Activated T-helper 17 cell treated with anti-CD3 and anti-CD28 coated beads, Interleukin-2, amount 50 U/mL, for 72 hours (primary cell): ENCODE measurements around the gene ZNF148. TPM values are rescaled to one million over a fixed set of nuclear protein-coding genes. Genes with fewer than 3 reads are reported as not detected.
"Not testable (repeated sequence)": the region's sequence is repeated elsewhere in the genome, so short reads cannot be mapped to it uniquely, and the experiment has no call there.

Source experiments
- ATAC-seq: fragments of 150-1000 bp; cut with Tn5 transposase; replicated peaks from 2 replicates; pipeline ENCODE4 v1.10.0; 2021; ENCODE audit warnings: mild to moderate bottlenecking, moderate library complexity
- H3K27ac Mint-ChIP-seq: one replicate; pipeline ENCODE4 v1.8.0; 2022; ENCODE audit warnings: mixed read lengths
- H3K27me3 Mint-ChIP-seq: one replicate; pipeline ENCODE4 v1.8.0; 2022; ENCODE audit warnings: mixed read lengths
- H3K36me3 Mint-ChIP-seq: one replicate; pipeline ENCODE4 v1.8.0; 2022; ENCODE audit warnings: low read depth, mild to moderate bottlenecking, mixed read lengths
- H3K4me1 Mint-ChIP-seq: one replicate; pipeline ENCODE4 v1.8.0; 2022; ENCODE audit warnings: mixed read lengths
- H3K4me3 Mint-ChIP-seq: one replicate; pipeline ENCODE4 v1.8.0; 2022; ENCODE audit warnings: mild to moderate bottlenecking, mixed read lengths
- H3K9me3 Mint-ChIP-seq: one replicate; pipeline ENCODE4 v1.8.0; 2022; ENCODE audit warnings: mixed read lengths
- total RNA-seq, 2 donors: library from RNA; stranded (reverse); gene quantifications; one replicate each; pipeline ENCODE4 v1.2.3, GENCODE V29; 2022

The ZNF148 gene, protein sequence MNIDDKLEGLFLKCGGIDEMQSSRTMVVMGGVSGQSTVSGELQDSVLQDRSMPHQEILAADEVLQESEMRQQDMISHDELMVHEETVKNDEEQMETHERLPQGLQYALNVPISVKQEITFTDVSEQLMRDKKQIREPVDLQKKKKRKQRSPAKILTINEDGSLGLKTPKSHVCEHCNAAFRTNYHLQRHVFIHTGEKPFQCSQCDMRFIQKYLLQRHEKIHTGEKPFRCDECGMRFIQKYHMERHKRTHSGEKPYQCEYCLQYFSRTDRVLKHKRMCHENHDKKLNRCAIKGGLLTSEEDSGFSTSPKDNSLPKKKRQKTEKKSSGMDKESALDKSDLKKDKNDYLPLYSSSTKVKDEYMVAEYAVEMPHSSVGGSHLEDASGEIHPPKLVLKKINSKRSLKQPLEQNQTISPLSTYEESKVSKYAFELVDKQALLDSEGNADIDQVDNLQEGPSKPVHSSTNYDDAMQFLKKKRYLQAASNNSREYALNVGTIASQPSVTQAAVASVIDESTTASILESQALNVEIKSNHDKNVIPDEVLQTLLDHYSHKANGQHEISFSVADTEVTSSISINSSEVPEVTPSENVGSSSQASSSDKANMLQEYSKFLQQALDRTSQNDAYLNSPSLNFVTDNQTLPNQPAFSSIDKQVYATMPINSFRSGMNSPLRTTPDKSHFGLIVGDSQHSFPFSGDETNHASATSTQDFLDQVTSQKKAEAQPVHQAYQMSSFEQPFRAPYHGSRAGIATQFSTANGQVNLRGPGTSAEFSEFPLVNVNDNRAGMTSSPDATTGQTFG
- total RNA-seq, result 10 to 100 TPM; 38.1 to 60.2 TPM

DNA sequence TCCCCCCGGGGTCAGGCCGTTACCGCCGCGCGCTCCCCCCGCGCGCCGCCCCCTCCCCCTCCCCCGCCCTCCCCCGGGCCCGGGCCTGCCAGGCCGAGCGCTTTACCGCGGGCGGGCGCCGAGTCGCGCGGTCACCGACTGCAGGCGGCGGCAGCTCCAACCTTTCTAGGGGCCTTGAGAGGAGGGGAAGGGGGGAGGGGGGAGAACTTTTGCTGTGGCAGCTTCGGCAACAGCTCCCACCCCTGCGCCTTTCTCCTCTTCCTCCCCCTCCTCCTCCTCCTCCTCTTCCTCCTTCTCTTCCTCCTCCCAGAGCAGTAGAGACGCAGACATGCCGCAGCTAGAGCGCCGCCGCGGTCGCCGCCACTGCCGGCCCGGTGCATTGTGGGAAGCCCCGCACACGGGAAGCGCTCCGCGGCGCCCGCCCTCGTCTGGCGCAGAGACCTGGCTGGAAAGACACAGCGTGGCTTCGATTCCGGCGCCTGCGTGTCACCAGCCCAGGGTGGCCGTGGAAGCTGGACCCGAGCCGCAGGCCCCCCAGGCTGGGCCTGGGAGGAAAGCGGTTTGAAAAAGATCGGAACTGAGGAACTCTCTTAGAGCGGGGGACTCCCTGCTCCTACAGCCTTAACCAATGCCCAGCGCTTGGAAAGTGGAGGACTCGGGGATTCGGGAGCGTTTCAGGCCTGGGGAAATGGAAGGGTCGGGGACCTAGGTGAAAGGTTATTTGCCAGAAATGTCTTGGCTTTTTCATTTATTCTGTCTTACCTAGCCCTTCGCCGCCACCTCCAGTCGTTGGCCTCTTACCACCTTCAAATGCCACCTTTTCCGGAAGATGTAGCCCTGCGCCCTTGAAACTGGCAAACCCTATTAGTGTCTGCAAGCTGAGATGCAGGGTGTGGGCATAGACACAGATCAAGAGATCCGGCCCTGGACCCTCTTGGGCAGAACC, at the start of gene ZNF148:
TSS of gene ZNF148 (minus strand) at position 330 of the 946 bp plus-strand sequence. CDS start 61,685 bp downstream, outside the sequence.
- Mint-ChIP-seq H3K36me3 (peaks cover 33% of the 10 kb centered on the region), H3K27ac (peak within 1 kb of the TSS; percentile 91), H3K4me3 (peak within 1 kb of the TSS; percentile 93), H3K27me3 (no peaks in the 10 kb centered on the region), H3K9me3 (no peaks in the 10 kb centered on the region), H3K4me1 (peaks cover 23% of the 10 kb centered on the region)
- ATAC-seq, result peak; percentile 98

DNA sequence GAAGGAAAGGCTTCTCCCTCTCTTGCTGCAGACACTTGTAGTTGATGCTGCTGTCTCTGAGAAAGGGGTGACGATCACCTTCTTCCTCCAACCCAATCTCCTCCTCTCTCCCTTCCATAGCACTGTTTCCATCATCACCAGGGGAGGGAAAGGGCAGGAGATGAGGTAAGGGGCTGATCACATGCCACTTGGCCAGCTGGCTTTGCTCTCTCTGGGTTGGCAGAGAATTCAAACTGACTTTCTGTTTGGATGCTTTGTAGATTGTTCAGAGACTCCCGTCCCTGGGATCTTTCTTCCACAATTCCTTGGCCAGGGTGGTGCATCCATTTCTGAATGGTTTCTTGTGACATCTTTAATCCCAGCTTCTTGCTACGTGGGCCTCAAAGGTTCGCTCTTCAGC, 43.2 kb upstream of the ZNF148 start:
- no peaks in the 10 kb centered on the region for H3K36me3 Mint-ChIP-seq

DNA sequence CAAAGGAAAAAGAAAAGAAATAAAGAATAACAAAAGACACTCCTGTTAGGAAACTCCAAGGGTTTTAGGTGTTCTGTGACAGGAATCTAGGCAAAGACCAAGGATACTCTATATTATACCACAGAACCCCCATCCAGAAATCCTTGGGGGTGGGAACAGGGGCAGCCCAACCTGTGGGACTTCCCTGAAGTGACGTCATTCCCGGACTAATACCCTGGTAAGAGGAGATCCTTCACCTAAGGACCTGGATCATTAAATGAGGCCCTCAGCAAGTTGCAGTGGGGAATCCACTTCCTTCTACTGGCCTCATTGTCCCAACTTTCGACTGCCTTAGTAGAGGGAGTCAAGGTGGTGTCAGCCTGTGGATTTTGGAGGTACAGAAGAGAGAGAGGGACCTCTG, 41.1 kb upstream of the ZNF148 start:
- peaks cover 10% of the 10 kb centered on the region for H3K27me3 Mint-ChIP-seq
- no peaks in the 10 kb centered on the region for H3K36me3 Mint-ChIP-seq

More for the DNA sequence above, 43.2 kb upstream of the ZNF148 start:
- no peak for ATAC-seq
- Mint-ChIP-seq H3K4me1 (no peaks in the 10 kb centered on the region), H3K27me3 (no peaks in the 10 kb centered on the region), H3K9me3 (no peaks in the 10 kb centered on the region), H3K27ac (no peak overlapping the region), H3K4me3 (no peak overlapping the region)

DNA sequence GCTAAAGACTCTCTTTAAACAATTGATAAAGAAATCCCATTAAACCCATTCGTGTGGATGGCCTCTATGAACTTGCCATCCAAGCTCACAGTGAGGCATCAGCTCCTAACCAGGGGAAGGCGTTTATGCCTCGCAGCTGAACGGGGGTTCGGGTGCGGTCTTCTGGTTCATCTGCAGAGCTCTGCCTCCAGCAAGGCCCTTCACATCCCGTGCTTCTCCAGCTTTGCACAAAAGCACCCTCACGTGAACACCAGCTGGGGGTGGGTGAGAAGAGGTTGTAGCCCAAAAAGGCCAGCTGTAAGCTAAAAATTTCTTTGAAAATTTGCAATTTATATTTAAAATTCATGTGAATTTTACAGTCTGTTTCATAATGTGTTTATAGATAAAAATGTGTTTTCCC, 39.5 kb upstream of the ZNF148 start:
- Mint-ChIP-seq H3K4me3 (no peak overlapping the region), H3K27me3 (peaks cover 21% of the 10 kb centered on the region), H3K9me3 (no peaks in the 10 kb centered on the region), H3K4me1 (no peaks in the 10 kb centered on the region), H3K27ac (no peak overlapping the region), H3K36me3 (no peaks in the 10 kb centered on the region)
- ATAC-seq, result no peak

More for the DNA sequence above, 41.1 kb upstream of the ZNF148 start:
- no peak for ATAC-seq
- Mint-ChIP-seq H3K9me3 (no peaks in the 10 kb centered on the region), H3K27ac (no peak overlapping the region), H3K4me3 (no peak overlapping the region), H3K4me1 (no peaks in the 10 kb centered on the region)

DNA sequence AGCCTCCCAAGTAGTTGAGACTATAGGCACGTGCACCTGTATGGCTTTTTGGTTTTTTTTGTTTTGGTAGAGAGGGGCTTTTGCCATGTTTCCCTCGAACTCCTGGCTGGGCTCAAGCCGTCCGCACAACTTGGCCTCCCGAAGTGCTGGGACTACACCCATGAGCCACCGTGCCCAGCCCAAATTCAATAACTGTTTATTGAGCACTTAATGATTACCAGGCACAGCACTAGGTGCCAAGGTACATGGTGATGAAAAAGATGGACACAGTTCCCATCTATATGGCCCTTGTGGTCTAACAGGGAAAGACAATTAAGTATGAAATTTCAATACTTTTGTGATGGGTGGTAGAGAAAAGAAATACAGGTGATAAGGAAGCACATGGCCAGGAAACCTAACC, 35.8 kb upstream of the ZNF148 start:
- H3K36me3 Mint-ChIP-seq, result no peaks in the 10 kb centered on the region
- ATAC-seq, result no peak
- H3K9me3 Mint-ChIP-seq, result no peaks in the 10 kb centered on the region
- H3K4me1 Mint-ChIP-seq, result peaks cover 4% of the 10 kb centered on the region
- H3K27ac Mint-ChIP-seq, result no peak overlapping the region
- no peak overlapping the region for H3K4me3 Mint-ChIP-seq
- H3K27me3 Mint-ChIP-seq, result peaks cover 34% of the 10 kb centered on the region

DNA sequence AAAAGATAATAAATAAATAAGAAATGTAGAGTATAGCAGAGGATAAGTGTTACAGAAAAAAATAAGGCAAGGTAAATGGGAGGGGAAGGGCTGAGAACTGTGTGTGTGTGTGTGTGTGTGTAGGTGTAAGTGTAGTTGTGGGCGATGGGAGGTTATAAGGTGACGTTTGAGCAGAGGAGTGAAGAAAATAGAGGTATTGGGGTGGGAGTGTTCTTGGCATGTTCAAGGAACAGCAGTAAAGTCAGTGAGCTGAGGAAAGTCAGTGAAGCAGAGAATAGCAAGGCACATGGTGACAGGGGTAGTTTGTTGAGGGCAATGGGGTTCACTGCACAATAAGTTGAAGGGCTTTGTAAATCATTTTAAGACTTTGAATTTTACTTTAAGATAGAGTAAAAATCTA, 30.9 kb upstream of the ZNF148 start:
- Mint-ChIP-seq H3K9me3 (peaks cover 5% of the 10 kb centered on the region), H3K4me1 (peaks cover 5% of the 10 kb centered on the region), H3K36me3 (no peaks in the 10 kb centered on the region), H3K27me3 (peaks cover 27% of the 10 kb centered on the region), H3K4me3 (no peak overlapping the region), H3K27ac (no peak overlapping the region)
- ATAC-seq, result no peak

DNA sequence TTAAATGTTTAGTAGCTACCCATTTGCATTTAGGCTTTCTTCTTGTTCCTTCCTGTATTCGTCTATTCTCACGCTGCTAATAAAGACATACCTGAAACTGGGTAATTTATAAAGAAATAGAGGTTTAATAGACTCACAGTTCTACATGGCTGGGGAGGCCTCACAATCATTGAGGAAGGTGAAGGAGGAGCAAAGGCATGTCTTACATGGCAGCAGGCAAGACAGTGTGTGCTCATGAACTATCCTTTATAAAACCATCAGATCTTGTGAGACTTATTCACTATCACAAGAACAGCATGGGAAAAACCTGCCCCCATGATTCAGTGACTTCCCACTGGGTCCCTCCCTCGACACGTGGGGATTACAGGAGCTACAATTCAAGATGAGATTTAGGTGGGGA, 30.4 kb upstream of the ZNF148 start:
- not testable (repeated sequence) for H3K4me1 Mint-ChIP-seq, H3K36me3 Mint-ChIP-seq, H3K4me3 Mint-ChIP-seq, ATAC-seq, H3K9me3 Mint-ChIP-seq, H3K27ac Mint-ChIP-seq
- H3K27me3 Mint-ChIP-seq, result peaks cover 25% of the 10 kb centered on the region

DNA sequence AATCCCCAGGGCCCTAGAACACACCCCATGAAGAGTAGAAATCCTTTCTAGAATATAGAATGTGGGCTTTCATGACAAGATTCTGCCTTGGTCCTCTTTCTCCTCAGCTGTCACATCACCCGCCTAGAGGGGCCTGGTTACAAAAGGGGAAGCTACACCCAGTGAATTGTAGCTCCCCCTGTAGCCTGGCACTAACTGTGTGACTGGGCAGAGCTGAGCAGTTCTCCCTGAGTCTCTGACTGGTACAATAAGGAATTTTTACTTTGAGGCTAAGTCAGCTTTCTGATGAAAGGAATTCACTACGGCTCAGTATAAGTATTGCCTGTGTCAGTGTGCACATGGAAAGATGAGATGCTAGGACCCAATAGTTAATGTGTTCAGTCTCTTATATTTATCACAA, 28.7 kb upstream of the ZNF148 start:
- Mint-ChIP-seq H3K4me3 (no peak overlapping the region), H3K9me3 (peaks cover 5% of the 10 kb centered on the region), H3K36me3 (no peaks in the 10 kb centered on the region), H3K27me3 (peaks cover 10% of the 10 kb centered on the region), H3K27ac (no peak overlapping the region), H3K4me1 (peaks cover 5% of the 10 kb centered on the region)
- ATAC-seq, result no peak

DNA sequence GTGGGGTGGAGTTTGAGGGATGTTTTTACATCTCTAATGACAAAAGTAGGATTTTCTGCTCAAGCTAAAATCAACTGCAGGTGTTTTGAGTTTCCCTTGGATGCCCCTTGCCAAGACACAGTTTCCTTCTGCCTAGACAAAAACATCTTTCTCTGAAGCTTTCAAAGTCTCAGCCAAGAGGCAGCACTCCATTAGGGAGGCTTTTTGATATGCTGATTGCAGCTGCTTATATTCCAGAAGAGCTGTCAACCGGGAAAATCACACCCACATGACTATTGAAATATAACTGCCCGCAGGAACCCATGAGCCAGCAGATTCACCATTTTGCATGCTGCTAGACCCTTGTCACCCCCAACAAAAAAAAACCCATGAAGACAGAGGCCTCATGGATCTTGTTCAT, 27.5 kb upstream of the ZNF148 start:
- H3K27ac Mint-ChIP-seq, result no peak overlapping the region
- peaks cover 5% of the 10 kb centered on the region for H3K4me1 Mint-ChIP-seq
- peaks cover 15% of the 10 kb centered on the region for H3K27me3 Mint-ChIP-seq
- H3K36me3 Mint-ChIP-seq, result no peaks in the 10 kb centered on the region
- ATAC-seq, result no peak
- peaks cover 5% of the 10 kb centered on the region for H3K9me3 Mint-ChIP-seq
- H3K4me3 Mint-ChIP-seq, result no peak overlapping the region

DNA sequence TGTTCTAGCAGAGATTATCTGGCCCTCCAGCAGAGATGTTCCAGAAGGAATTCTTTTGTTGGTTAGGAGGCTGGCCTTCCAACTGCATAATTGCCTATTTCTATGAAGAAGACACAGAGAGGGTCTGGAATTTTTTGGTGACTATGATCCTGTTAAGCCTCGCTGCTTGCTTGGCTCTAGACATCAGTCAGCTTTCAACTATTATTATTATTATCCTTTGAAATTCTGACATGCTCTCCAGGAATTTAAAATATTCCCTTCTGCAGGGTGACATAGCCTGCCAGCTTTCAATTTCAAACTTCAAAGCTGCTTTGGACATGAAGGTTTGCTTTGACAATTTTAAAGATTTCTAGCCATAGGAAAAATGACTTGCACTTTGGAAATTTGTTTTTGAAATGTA, 26.3 kb upstream of the ZNF148 start:
- Mint-ChIP-seq H3K27ac (no peak overlapping the region), H3K27me3 (peaks cover 21% of the 10 kb centered on the region), H3K4me1 (peaks cover 5% of the 10 kb centered on the region), H3K36me3 (no peaks in the 10 kb centered on the region), H3K9me3 (peaks cover 5% of the 10 kb centered on the region), H3K4me3 (no peak overlapping the region)
- no peak for ATAC-seq

DNA sequence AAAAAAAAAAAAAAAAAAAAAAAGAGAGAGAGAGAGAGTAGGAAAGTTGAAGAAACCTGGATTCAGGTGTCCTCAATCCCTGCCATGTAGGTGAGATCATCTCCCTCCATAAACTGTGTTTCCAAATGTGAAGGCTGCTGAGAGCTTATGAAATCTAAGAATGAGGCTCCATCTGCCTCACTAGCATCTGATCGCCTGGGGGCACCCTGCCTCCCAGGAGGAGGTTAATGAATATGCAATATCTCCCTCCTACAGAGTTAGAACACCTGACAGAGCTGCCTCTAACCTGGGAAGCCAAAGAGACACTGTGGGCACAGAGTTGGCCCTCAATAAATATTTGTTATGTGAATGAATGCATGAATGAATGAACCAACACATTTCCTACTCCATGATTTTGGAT, 23.8 kb upstream of the ZNF148 start:
- ATAC-seq, result no peak
- no peaks in the 10 kb centered on the region for H3K9me3 Mint-ChIP-seq
- H3K27ac Mint-ChIP-seq, result no peak overlapping the region
- H3K27me3 Mint-ChIP-seq, result peaks cover 30% of the 10 kb centered on the region
- H3K4me1 Mint-ChIP-seq, result no peaks in the 10 kb centered on the region
- H3K4me3 Mint-ChIP-seq, result no peak overlapping the region
- no peaks in the 10 kb centered on the region for H3K36me3 Mint-ChIP-seq

DNA sequence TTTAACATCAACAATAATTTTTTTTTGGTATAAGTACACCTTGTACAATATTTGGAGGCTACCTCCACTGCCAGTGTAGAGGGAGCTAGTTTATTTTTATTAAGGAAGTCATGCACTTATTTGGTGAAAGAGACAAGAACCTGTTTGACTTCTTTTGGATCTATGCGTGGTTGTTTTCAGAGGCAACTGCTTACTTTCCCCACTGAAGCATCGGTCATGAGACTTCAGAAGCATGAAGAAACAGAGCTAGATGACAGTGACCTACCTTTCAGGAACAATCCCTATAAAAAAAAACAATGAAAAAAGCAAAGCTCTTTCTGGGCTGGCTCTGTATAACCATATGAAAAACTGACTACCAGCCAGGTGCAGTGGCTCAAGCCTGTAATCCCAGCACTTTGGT, 20.0 kb upstream of the ZNF148 start:
- Mint-ChIP-seq H3K4me1 (no peaks in the 10 kb centered on the region), H3K27me3 (peaks cover 32% of the 10 kb centered on the region), H3K36me3 (no peaks in the 10 kb centered on the region), H3K27ac (no peak overlapping the region), H3K9me3 (no peaks in the 10 kb centered on the region), H3K4me3 (no peak overlapping the region)
- ATAC-seq, result no peak

DNA sequence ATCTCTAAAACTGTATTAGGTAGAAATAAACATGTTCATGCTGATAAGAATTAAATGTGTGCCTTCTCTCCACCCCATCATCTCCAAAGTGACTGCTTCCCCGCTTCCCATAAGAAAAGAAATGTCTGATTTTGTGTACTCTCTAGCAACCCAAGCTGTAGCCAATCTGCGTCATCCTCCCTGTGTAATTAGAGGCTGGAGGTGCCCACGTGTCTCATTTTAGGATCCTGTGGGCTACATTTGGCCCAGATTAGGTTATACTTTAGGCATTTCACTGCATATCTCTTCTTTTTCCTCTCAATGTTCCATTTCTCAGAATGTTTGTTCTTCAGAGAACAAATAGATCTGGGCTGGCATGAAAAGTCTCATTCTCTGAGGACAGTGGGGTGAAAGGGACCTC, 19.3 kb upstream of the ZNF148 start:
- no peaks in the 10 kb centered on the region for H3K9me3 Mint-ChIP-seq
- H3K4me1 Mint-ChIP-seq, result peaks cover 4% of the 10 kb centered on the region
- ATAC-seq, result no peak
- H3K27me3 Mint-ChIP-seq, result peaks cover 32% of the 10 kb centered on the region
- no peak overlapping the region for H3K27ac Mint-ChIP-seq
- no peak overlapping the region for H3K4me3 Mint-ChIP-seq
- no peaks in the 10 kb centered on the region for H3K36me3 Mint-ChIP-seq

DNA sequence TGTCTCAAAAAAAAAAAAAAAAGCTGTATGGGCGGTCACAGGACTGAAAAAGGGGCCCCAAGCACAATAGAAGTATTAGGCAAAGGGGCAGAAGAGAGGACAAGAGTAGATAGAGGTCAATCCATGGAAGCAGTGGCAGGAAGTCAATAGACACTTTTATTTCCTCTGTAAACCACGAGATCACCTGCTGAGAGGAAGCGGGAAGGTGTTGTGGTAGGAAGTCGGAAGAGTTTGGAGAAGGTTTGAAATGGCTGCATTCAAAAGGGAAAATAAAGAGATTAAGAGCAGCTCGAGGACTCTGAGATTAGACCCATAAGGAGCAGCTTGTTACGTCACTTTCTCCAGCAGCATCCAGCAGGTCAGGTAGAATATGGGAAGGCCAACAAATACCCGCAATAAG, 14.2 kb upstream of the ZNF148 start:
- H3K36me3 Mint-ChIP-seq, result no peaks in the 10 kb centered on the region
- H3K9me3 Mint-ChIP-seq, result no peaks in the 10 kb centered on the region
- H3K4me3 Mint-ChIP-seq, result peak overlapping the region; percentile 43
- peak overlapping the region; percentile 18 for H3K27ac Mint-ChIP-seq
- ATAC-seq, result no peak
- H3K4me1 Mint-ChIP-seq, result peaks cover 9% of the 10 kb centered on the region
- H3K27me3 Mint-ChIP-seq, result peaks cover 7% of the 10 kb centered on the region
